Trophoblast cell (in vitro differentiated cells and primary cell): ENCODE data around the gene FTL.

ENCODE experiments used
- DNase-seq, 2 donors: peaks; one replicate each; pipeline ENCODE4 v3.0.0-alpha.2; 2016
- H2AFZ ChIP-seq: 2 replicates; pipeline ENCODE4 v1.6.1; 2013; ENCODE audit warnings: low read length, moderate library complexity, mild to moderate bottlenecking; ENCODE audit not compliant: insufficient read depth, poor library complexity
- H2AK5ac ChIP-seq: 2 replicates; pipeline ENCODE4 v1.6.1; 2013; ENCODE audit warnings: mild to moderate bottlenecking, low read length
- H2BK120ac ChIP-seq: 2 replicates; pipeline ENCODE4 v1.6.1; 2013; ENCODE audit warnings: low read length, mild to moderate bottlenecking, moderate library complexity; ENCODE audit not compliant: insufficient read depth, poor library complexity
- H2BK12ac ChIP-seq: 2 replicates; pipeline ENCODE4 v1.6.1; 2013; ENCODE audit warnings: mild to moderate bottlenecking, low read length, moderate library complexity
- H2BK5ac ChIP-seq: 2 replicates; pipeline ENCODE4 v1.6.1; 2013; ENCODE audit warnings: low read length, low read depth, moderate library complexity, mild to moderate bottlenecking; ENCODE audit not compliant: poor library complexity
- H3K14ac ChIP-seq: 2 replicates; pipeline ENCODE4 v1.6.1; 2013; ENCODE audit warnings: mild to moderate bottlenecking, low read length
- H3K18ac ChIP-seq: 2 replicates; pipeline ENCODE4 v1.6.1; 2013; ENCODE audit warnings: mild to moderate bottlenecking, low read length
- H3K23ac ChIP-seq: 2 replicates; pipeline ENCODE4 v1.6.1; 2013; ENCODE audit warnings: low read length
- H3K27ac ChIP-seq: 2 replicates; pipeline ENCODE4 v1.5.1; 2013; ENCODE audit warnings: low read depth, mild to moderate bottlenecking, inconsistent platforms, low read length, moderate library complexity
- H3K27me3 ChIP-seq: 2 replicates; pipeline ENCODE4 v1.6.1; 2013; ENCODE audit warnings: inconsistent platforms, mild to moderate bottlenecking, low read length, moderate library complexity; ENCODE audit not compliant: insufficient read depth
- H3K36me3 ChIP-seq, 2 experiments: 1 replicate in 1 of 2; 2 replicates in 1 of 2; pipeline ENCODE4 v1.6.1; 2013; ENCODE audit warnings: low read length in 2 of 2, mild to moderate bottlenecking in 2 of 2, moderate library complexity in 1 of 2; ENCODE audit not compliant: insufficient read depth in 2 of 2, control insufficient read depth in 1 of 2
- H3K4ac ChIP-seq: 2 replicates; pipeline ENCODE4 v1.6.1; 2013; ENCODE audit warnings: low read depth, mild to moderate bottlenecking, low read length, moderate library complexity
- H3K4me1 ChIP-seq, 2 experiments: 1 replicate in 1 of 2; 2 replicates in 1 of 2; pipeline ENCODE4 v1.6.1; 2013; ENCODE audit warnings: low read length in 2 of 2, mild to moderate bottlenecking in 2 of 2, moderate library complexity in 1 of 2; ENCODE audit not compliant: insufficient read depth in 2 of 2, control insufficient read depth in 1 of 2
- H3K4me2 ChIP-seq: 2 replicates; pipeline ENCODE4 v1.6.1; 2013; ENCODE audit warnings: inconsistent platforms, mild to moderate bottlenecking, low read length, moderate library complexity
- H3K4me3 ChIP-seq: 2 replicates; pipeline ENCODE4 v1.5.1; 2013; ENCODE audit warnings: mild to moderate bottlenecking, low read depth, low read length, inconsistent platforms
- H3K79me1 ChIP-seq: one replicate; pipeline ENCODE4 v1.6.1; 2013; ENCODE audit warnings: low read length
- H3K79me2 ChIP-seq: 2 replicates; pipeline ENCODE4 v1.6.1; 2013; ENCODE audit warnings: low read length, mild to moderate bottlenecking; ENCODE audit not compliant: control insufficient read depth, insufficient read depth, poor library complexity
- H3K9ac ChIP-seq: 2 replicates; pipeline ENCODE4 v1.6.1; 2013; ENCODE audit warnings: mild to moderate bottlenecking, low read length
- H3K9me3 ChIP-seq: 2 replicates; pipeline ENCODE4 v1.6.1; 2013; ENCODE audit warnings: low read depth, mild to moderate bottlenecking, control low read depth, inconsistent platforms, low read length; ENCODE audit not compliant: insufficient read depth
- H4K12ac ChIP-seq: 2 replicates; pipeline ENCODE4 v1.6.1; 2013; ENCODE audit warnings: low read depth, mild to moderate bottlenecking, low read length, moderate library complexity
- H4K8ac ChIP-seq: 2 replicates; pipeline ENCODE4 v1.6.1; 2013; ENCODE audit warnings: low read depth, mild to moderate bottlenecking, low read length, moderate library complexity
- H4K91ac ChIP-seq: one replicate; pipeline ENCODE4 v1.6.1; 2013; ENCODE audit warnings: low read depth, mild to moderate bottlenecking, low read length, moderate library complexity
- WGBS: extraction: QIAGEN DNeasy Blood & Tissue Kit; methylation state at CpG from one replicate; pipeline ENCODE4 v1.1.7; 2013; ENCODE audit warnings: missing lambda C conversion rate; ENCODE audit not compliant: insufficient read length, insufficient coverage; ENCODE audit errors: extremely low coverage; 5-methylcytosine and 5-hydroxymethylcytosine counted together

FTL gene

DNA sequence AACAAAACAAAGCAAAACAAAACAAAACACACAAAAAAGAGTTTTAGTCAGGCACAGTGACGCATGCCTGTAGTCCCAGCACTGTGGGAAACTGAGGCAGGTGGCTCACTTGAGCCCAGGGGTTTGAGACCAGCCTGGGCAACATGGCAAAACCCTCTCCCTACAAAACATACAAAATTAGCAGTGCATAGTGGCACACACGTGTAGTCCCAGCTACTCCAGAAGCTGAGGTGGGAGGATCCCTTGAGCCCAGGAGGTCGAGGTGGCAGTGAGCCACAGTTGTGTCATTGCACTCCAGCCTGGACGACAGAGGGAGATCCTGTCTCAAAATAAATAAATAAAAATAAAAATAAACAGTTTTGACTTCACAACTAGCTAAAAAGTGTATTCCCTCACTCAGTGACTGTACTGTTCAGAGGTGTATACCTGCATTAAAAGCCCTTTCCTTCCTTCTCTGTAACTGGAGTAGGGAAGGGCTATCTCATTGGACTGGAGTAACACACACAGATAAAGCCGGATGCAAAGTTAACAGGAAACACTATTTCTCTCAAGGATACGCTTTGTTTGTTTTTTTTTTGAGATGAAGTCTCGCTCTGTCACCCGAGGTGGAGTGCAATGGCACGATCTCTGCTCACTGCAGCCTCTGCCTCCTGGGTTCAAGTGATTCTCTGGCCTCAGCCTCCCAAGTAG is 14.1 kb upstream of the FTL start:
- no peaks in the 10 kb centered on the region for H3K27me3 ChIP-seq
- no peak overlapping the region for H3K23ac ChIP-seq
- H3K4me2 ChIP-seq = no peak overlapping the region
- H2BK5ac ChIP-seq = no peak overlapping the region
- no peak overlapping the region for H2AK5ac ChIP-seq
- peaks cover 11% of the 10 kb centered on the region for H3K79me2 ChIP-seq
- H3K14ac ChIP-seq = no peak overlapping the region
- no peak overlapping the region for H4K8ac ChIP-seq
- H3K4me1 ChIP-seq = peaks cover 12 to 15% of the 10 kb centered on the region in 2 experiments
- no peak for DNase-seq
- WGBS = no CpG with 5 or more reads among the region's 9 CpGs
- no peak overlapping the region for H2BK120ac ChIP-seq
- no peak overlapping the region for H3K18ac ChIP-seq
- H2BK12ac ChIP-seq = no peak overlapping the region
- H4K12ac ChIP-seq = no peak overlapping the region
- peaks cover 4% of the 10 kb centered on the region for H3K9me3 ChIP-seq
- no peak overlapping the region for H3K4me3 ChIP-seq
- H3K79me1 ChIP-seq = peaks cover 14% of the 10 kb centered on the region
- H3K27ac ChIP-seq = no peak overlapping the region
- no peak overlapping the region for H3K9ac ChIP-seq
- H3K4ac ChIP-seq = no peak overlapping the region
- H2AFZ ChIP-seq = no peak overlapping the region
- no peak overlapping the region for H4K91ac ChIP-seq
- peaks cover 2 to 5% of the 10 kb centered on the region in 2 experiments for H3K36me3 ChIP-seq

DNA sequence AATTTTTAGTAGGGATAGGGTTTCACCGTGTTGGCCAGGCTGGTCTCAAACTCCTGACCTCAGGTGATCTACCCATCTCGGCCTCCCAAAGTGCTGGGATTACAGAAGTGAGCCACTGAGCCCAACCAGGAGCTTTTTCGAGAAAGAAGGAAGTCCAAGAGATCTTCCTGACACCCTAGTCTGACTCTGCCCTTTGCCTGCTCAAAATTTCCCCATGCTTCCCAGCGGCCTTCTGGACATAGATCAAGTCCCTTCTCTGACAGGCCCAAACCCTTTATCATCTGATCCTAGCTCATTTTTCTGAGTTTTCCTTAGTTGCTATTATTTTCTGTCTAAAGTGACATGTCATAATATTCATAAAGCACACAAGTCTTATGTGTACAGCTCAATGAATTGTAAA is 12.0 kb upstream of the FTL start:
- H2BK5ac ChIP-seq = no peak overlapping the region
- no peak overlapping the region for H3K14ac ChIP-seq
- H3K4me1 ChIP-seq = peaks cover 8 to 16% of the 10 kb centered on the region in 2 experiments
- H2AFZ ChIP-seq = no peak overlapping the region
- no peak for DNase-seq
- no peak overlapping the region for H3K9ac ChIP-seq
- no peak overlapping the region for H4K91ac ChIP-seq
- no CpG with 5 or more reads among the region's 4 CpGs for WGBS
- H2BK120ac ChIP-seq = no peak overlapping the region
- no peak overlapping the region for H3K4me2 ChIP-seq
- peaks cover 14% of the 10 kb centered on the region for H3K79me1 ChIP-seq
- H3K9me3 ChIP-seq = no peaks in the 10 kb centered on the region
- H3K4me3 ChIP-seq = no peak overlapping the region
- no peak overlapping the region for H3K23ac ChIP-seq
- no peak overlapping the region for H4K8ac ChIP-seq
- no peaks in the 10 kb centered on the region for H3K27me3 ChIP-seq
- no peak overlapping the region for H2BK12ac ChIP-seq
- no peak overlapping the region for H3K27ac ChIP-seq
- H3K36me3 ChIP-seq = peaks cover 14 to 15% of the 10 kb centered on the region in 2 experiments
- peaks cover 11% of the 10 kb centered on the region for H3K79me2 ChIP-seq
- H3K18ac ChIP-seq = no peak overlapping the region
- H2AK5ac ChIP-seq = no peak overlapping the region
- H3K4ac ChIP-seq = no peak overlapping the region
- no peak overlapping the region for H4K12ac ChIP-seq

DNA sequence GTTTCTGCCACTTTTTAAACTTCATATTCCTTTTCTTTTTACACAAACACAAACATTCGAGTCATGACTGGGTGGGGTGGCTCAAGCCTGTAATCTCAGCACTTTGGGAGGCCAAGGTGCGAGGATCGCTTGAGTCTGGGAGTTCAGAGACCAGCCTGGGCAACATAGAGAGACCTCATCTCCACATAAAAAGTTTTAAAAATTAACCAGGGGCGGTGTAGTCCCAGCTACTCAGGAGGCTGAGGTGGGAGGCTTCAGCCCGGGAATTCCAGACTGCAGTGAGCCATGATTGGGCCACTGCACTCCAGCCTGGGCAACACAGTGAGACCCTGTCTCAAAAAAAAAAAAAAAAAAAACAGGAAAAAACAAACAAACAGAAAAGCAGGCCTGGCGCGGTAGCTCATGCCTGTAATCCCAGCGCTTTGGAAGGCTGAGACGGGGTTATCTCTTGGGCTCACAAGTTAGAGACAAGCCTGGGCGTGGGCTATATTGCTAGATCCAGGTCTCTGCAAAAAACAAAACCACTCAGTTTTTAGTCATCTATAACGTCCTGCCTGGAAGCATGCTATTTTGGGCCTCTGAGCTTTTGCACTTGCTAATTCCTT is 11.0 kb upstream of the FTL start:
- H3K4ac ChIP-seq = peak overlapping the region; percentile 44
- peak overlapping the region; percentile 66 for H3K4me2 ChIP-seq
- peak overlapping the region; percentile 55 for H4K12ac ChIP-seq
- H3K23ac ChIP-seq = no peak overlapping the region
- H3K27me3 ChIP-seq = no peaks in the 10 kb centered on the region
- DNase-seq = no peak
- peaks cover 11% of the 10 kb centered on the region for H3K79me2 ChIP-seq
- peak overlapping the region; percentile 89 for H4K8ac ChIP-seq
- peak overlapping the region; percentile 48 for H4K91ac ChIP-seq
- H3K4me1 ChIP-seq = peaks cover 8 to 16% of the 10 kb centered on the region in 2 experiments
- H2AK5ac ChIP-seq = peak overlapping the region; percentile 15
- peak overlapping the region; percentile 28 for H3K9ac ChIP-seq
- WGBS = no CpG with 5 or more reads among the region's 11 CpGs
- no peak overlapping the region for H2BK12ac ChIP-seq
- peak overlapping the region; percentile 5 for H3K27ac ChIP-seq
- no peak overlapping the region for H3K14ac ChIP-seq
- H3K36me3 ChIP-seq = peaks cover 15 to 16% of the 10 kb centered on the region in 2 experiments
- no peak overlapping the region for H3K4me3 ChIP-seq
- H2BK120ac ChIP-seq = no peak overlapping the region
- no peak overlapping the region for H2BK5ac ChIP-seq
- H3K79me1 ChIP-seq = peaks cover 14% of the 10 kb centered on the region
- H3K18ac ChIP-seq = peak overlapping the region; percentile 23
- no peaks in the 10 kb centered on the region for H3K9me3 ChIP-seq
- H2AFZ ChIP-seq = peak overlapping the region; percentile 91

DNA sequence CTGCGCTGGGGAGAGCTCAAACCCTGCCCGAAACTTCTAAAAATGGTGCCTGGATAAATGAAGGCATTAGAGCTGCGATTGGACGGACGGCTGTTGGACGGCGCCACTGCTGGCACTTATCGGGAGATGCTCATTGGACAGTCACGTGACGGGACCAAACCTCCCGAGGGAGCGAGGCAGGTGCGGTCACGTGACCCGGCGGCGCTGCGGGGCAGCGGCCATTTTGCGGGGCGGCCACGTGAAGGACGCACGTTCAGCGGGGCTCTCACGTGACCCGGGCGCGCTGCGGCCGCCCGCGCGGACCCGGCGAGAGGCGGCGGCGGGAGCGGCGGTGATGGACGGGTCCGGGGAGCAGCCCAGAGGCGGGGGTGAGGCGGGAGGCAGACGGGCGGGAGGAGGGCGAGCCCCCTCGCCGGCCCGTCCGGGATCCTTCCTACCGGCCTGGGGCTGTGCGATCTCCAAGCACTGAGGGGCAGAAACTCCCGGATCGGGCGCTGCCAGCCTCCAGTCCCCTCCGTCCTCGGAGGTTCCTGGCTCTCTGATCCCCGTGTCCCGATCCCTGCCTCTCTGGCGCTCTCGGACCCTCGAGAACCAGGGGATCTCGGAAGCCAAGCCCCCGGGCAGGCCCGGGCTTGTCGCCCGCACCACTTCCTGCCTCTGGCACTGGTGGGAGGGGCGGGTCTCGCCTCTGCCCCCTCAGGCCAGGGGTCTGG is 10.4 kb upstream of the FTL start, which contains the start of gene BAX:
Gene BAX (plus strand): TSS at position 281 of the 713 bp plus-strand sequence. CDS start 54 bp downstream, at position 335.
- H3K27ac ChIP-seq = peak within 1 kb of the TSS; percentile 90
- peak within 1 kb of the TSS; percentile 88 for H3K4me3 ChIP-seq
- WGBS = no CpG with 5 or more reads among the region's 71 CpGs

More for the DNA sequence above, 10.4 kb upstream of the FTL start, which contains the start of gene BAX:
- Histone ChIP-seq H3K14ac (peak within 1 kb of the TSS; percentile 98), H3K9me3 (no peaks in the 10 kb centered on the region), H3K79me2 (peaks cover 11% of the 10 kb centered on the region), H3K4me2 (peak within 1 kb of the TSS; percentile 66), H3K4me1 (peaks cover 8 to 16% of the 10 kb centered on the region in 2 experiments), H3K36me3 (peaks cover 15 to 16% of the 10 kb centered on the region in 2 experiments), H2AK5ac (peak within 1 kb of the TSS; percentile 99), H3K9ac (peak within 1 kb of the TSS; percentile 80), H2AFZ (peak within 1 kb of the TSS; percentile 91), H2BK12ac (peak within 1 kb of the TSS; percentile 79), H3K23ac (no peak within 1 kb of the TSS), H3K4ac (peak within 1 kb of the TSS; percentile 99), H2BK5ac (peak within 1 kb of the TSS; percentile 100), H2BK120ac (peak within 1 kb of the TSS; percentile 100), H4K91ac (peak within 1 kb of the TSS; percentile 100), H3K18ac (peak within 1 kb of the TSS; percentile 99), H4K12ac (peak within 1 kb of the TSS; percentile 95), H4K8ac (peak within 1 kb of the TSS; percentile 99), H3K27me3 (no peaks in the 10 kb centered on the region), H3K79me1 (peaks cover 14% of the 10 kb centered on the region)
- peak; percentile 97 to 98 for DNase-seq
